Activated CD8-positive, alpha-beta memory T cell treated with anti-CD3 and anti-CD28 coated beads, Interleukin-2, amount 10 ng/mL, durations not matched to agents 7 days and 5 days (primary cell): Measurements from ENCODE around the gene USF3. TPM values are rescaled to one million over a fixed set of nuclear protein-coding genes. Genes with fewer than 3 reads are reported as not detected.

ENCODE experiments used
- ATAC-seq: fragments of 150-1000 bp; cut with Tn5 transposase; one replicate; pipeline ENCODE4 v1.10.0; 2021; ENCODE audit warnings: moderate library complexity
- CTCF ChIA-PET: fragments of 350-600 bp; sonication (Branson Sonifier 250); formaldehyde crosslinking; loops from one replicate; lab custom pipeline; 2021; ENCODE audit warnings: antibody characterized with exemption; lab: Charles Lee
- DNase-seq: peaks from one replicate; pipeline ENCODE4 v3.0.0-alpha.2; 2020
- H3K27ac Mint-ChIP-seq: one replicate; pipeline ENCODE4 v1.8.0; 2021; ENCODE audit warnings: mild to moderate bottlenecking, mixed read lengths
- H3K27me3 Mint-ChIP-seq: one replicate; pipeline ENCODE4 v1.8.0; 2021; ENCODE audit warnings: mixed read lengths
- H3K36me3 Mint-ChIP-seq: one replicate; pipeline ENCODE4 v1.8.0; 2021; ENCODE audit warnings: mild to moderate bottlenecking, mixed read lengths
- H3K4me1 Mint-ChIP-seq: one replicate; pipeline ENCODE4 v1.8.0; 2021; ENCODE audit warnings: mixed read lengths
- H3K4me3 Mint-ChIP-seq: one replicate; pipeline ENCODE4 v1.8.0; 2021; ENCODE audit warnings: mild to moderate bottlenecking, moderate library complexity, mixed read lengths
- H3K9me3 Mint-ChIP-seq: one replicate; pipeline ENCODE4 v1.8.0; 2022; ENCODE audit warnings: low read depth, mixed read lengths
- total RNA-seq, 2 experiments: library from RNA; stranded (reverse); gene quantifications; one replicate each; pipeline ENCODE4 v1.2.3, GENCODE V29; 2021

Gene USF3
- total RNA-seq, 2 experiments from 2014 or later = 14.5 to 15.2 TPM

- H3K27ac Mint-ChIP-seq = peak overlapping the region; percentile 75
These were observed 89.8 kb downstream of the USF3 start for GRCh38 chr3:113606539-113607218.

GRCh38 chr3:113602836-113603235 lies 93.6 kb downstream of the USF3 start:
- CTCF ChIA-PET = interaction anchor here (1.0 kb wide), 1 partner anchor 25 kb away, joined by 3 read pairs; no protein-coding TSS in a partner anchor
- Mint-ChIP-seq H3K4me1 (peaks cover 21% of the 10 kb centered on the region), H3K4me3 (no peak overlapping the region), H3K27me3 (no peaks in the 10 kb centered on the region), H3K27ac (no peak overlapping the region), H3K36me3 (peaks cover 36% of the 10 kb centered on the region), H3K9me3 (no peaks in the 10 kb centered on the region)
- DNase-seq (no peak), ATAC-seq (no peak)

More at GRCh38 chr3:113606539-113607218, 89.8 kb downstream of the USF3 start:
- CTCF ChIA-PET = interaction anchor here (0.7 to 1.8 kb wide), 5 partner anchors 92 to 298 kb away, joined by 3 to 4 read pairs (median 3); partner anchors contain the start of gene SPICE1
- H3K4me3 Mint-ChIP-seq = no peak overlapping the region
- H3K27me3 Mint-ChIP-seq = no peaks in the 10 kb centered on the region
- no peaks in the 10 kb centered on the region for H3K9me3 Mint-ChIP-seq
- H3K36me3 Mint-ChIP-seq = peaks cover 55% of the 10 kb centered on the region
- ATAC-seq (peak; percentile 97), DNase-seq (peak; percentile 82)
- H3K4me1 Mint-ChIP-seq = peaks cover 27% of the 10 kb centered on the region

DNA sequence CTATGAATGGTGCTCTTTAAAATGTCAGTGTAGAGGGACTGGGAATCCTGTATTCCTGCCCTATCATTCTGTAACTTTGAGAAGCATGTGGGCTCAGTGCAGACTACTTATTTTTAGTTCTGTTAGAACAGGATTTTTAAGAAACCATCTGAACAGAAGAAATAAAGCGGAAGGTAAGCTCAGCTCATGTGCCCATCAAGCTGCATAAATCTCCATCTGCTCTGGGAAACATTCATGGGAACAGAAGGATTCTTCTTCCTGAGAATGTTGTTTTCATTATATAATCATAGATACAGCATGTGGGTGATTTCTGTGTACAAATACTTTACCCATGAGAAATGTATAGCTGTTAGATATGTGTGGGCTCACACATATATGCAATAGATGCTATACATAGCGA lies 94.2 kb downstream of the USF3 start:
- Mint-ChIP-seq H3K4me1 (peaks cover 16% of the 10 kb centered on the region), H3K27me3 (no peaks in the 10 kb centered on the region), H3K4me3 (no peak overlapping the region), H3K9me3 (no peaks in the 10 kb centered on the region), H3K36me3 (peaks cover 34% of the 10 kb centered on the region), H3K27ac (no peak overlapping the region)
- DNase-seq (no peak), ATAC-seq (no peak)
- CTCF ChIA-PET = interaction anchor here (1.0 kb wide), 1 partner anchor 25 kb away, joined by 3 read pairs; no protein-coding TSS in a partner anchor

DNA sequence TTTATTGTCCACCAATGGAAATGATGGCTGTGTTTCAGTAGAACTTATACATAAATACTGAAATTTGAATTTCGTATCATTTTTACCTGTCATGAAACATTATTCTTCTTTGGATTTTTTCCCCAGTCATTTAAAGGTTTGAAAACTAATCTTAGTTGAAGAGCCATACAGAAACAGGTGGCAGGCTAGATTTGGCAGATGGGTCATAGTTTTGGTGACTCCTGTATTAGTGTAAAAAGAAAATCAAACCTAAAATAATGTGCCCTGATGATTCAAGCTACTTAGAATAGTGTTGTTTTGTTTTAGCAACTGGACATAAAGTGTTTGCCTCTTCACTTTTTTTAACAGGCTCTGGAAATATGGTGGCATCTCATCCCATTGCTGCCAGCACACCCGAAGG lies 95.2 kb downstream of the USF3 start:
- Mint-ChIP-seq H3K27ac (no peak overlapping the region), H3K4me3 (no peak overlapping the region), H3K36me3 (peaks cover 28% of the 10 kb centered on the region), H3K9me3 (no peaks in the 10 kb centered on the region), H3K4me1 (peaks cover 6% of the 10 kb centered on the region), H3K27me3 (no peaks in the 10 kb centered on the region)
- CTCF ChIA-PET = interaction anchor here (2.1 kb wide), 1 partner anchor 24 kb away, joined by 6 read pairs; no protein-coding TSS in a partner anchor
- DNase-seq = no peak
- ATAC-seq = no peak

- Mint-ChIP-seq H3K27me3 (no peaks in the 10 kb centered on the region), H3K36me3 (peaks cover 31% of the 10 kb centered on the region), H3K9me3 (no peaks in the 10 kb centered on the region), H3K4me1 (peaks cover 3% of the 10 kb centered on the region), H3K4me3 (no peak overlapping the region), H3K27ac (no peak overlapping the region)
- CTCF ChIA-PET = interaction anchor here (2.1 kb wide), 1 partner anchor 23 kb away, joined by 6 read pairs; no protein-coding TSS in a partner anchor
- ATAC-seq (no peak), DNase-seq (no peak)
These were observed 95.8 kb downstream of the USF3 start for GRCh38 chr3:113600418-113601182.

Other genes starting within 250 kb of the USF3 start
- gene SPICE1, start 181.5 kb downstream of the USF3 start, total RNA-seq = 10 to 100 TPM; 18.9 TPM
- 10 to 100 TPM; 31.6 to 51.9 TPM for gene SIDT1, start 164.1 kb downstream of the USF3 start, total RNA-seq
- gene NAA50, start 49.6 kb upstream of the USF3 start, total RNA-seq = 100 to 1,000 TPM; 106 to 134 TPM
- gene ATP6V1A, start 50.4 kb upstream of the USF3 start, total RNA-seq = 10 to 100 TPM; 30.0 to 50.3 TPM
- gene GRAMD1C, start 142.1 kb upstream of the USF3 start, total RNA-seq = 1 to 10 TPM in 1 of 2 experiments, under 1 TPM in 1; 0.40 to 1.1 TPM